ENCODE data around the gene PEX1. TPM values are rescaled to one million over a fixed set of nuclear protein-coding genes. Genes with fewer than 3 reads are reported as not detected.
A peak's percentile ranks its signal among the peaks of the same experiment; 100 is the strongest.
"Not testable (repeated sequence)": the region's sequence is repeated elsewhere in the genome, so short reads cannot be mapped to it uniquely, and the experiment has no call there.

Gene PEX1
- total RNA-seq, 1 experiment from 2014 or later, result 8.7 TPM

- peak; percentile 50 for DNase-seq (ENCODE audit: low read depth)
Observed at GRCh38 chr7:92461027-92462003, 67.0 kb downstream of the PEX1 start.

GRCh38 chr7:92460510-92460909 lies 67.8 kb downstream of the PEX1 start:
- DNase-seq (ENCODE audit: low read depth), result no peak

GRCh38 chr7:92460109-92460508 lies 68.2 kb downstream of the PEX1 start:
- no peak for DNase-seq (ENCODE audit: low read depth)

- DNase-seq (ENCODE audit: low read depth), result no peak
Observed at GRCh38 chr7:92456236-92456635, 72.1 kb downstream of the PEX1 start.

DNA sequence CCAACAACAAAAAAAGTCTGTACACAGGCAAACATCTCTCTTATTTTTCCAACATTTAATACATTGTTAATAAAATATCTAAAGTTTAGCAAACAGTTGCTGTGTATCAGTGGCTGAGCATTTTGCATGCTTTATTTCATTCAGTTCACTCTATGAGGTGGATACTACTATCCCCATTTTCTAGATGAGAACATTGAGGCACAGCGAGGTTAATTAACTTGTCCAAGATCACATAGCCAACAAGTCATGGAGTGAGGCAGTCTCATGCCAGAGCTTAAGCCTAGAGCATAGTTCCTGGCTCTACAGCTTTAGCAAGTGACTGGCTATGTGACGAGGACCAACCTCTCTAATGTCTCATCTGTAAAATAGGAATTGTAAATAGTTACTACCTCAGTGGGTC lies 76.7 kb downstream of the PEX1 start:
- no peak for DNase-seq (ENCODE audit: low read depth)

DNA sequence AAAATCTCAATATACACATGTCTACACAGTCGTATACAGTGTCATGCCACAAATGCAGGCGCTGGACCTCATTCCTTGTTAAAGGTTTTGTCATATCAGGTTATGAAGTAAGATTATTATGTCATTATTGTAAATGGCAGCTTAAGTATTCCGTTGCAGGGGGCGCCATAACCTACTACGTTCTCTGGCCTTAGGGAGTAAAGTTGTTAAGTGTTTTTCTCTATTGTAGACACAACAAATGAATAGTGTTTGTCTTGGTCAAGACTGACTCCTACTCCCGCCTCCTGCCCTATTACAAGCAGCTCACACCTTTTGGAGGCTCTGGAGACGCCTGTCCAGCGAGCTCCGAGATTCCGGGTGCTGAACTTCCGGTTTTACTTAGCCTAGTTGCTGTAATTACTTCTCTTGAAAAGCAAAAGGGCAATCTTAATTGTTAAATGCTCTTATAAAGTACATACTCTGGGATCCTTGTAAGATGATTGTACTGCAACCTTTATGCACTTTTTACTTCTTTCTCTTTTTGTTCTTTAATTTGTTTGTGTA lies 80.0 kb downstream of the PEX1 start:
- DNase-seq (ENCODE audit: low read depth), result peak; percentile 23

DNA sequence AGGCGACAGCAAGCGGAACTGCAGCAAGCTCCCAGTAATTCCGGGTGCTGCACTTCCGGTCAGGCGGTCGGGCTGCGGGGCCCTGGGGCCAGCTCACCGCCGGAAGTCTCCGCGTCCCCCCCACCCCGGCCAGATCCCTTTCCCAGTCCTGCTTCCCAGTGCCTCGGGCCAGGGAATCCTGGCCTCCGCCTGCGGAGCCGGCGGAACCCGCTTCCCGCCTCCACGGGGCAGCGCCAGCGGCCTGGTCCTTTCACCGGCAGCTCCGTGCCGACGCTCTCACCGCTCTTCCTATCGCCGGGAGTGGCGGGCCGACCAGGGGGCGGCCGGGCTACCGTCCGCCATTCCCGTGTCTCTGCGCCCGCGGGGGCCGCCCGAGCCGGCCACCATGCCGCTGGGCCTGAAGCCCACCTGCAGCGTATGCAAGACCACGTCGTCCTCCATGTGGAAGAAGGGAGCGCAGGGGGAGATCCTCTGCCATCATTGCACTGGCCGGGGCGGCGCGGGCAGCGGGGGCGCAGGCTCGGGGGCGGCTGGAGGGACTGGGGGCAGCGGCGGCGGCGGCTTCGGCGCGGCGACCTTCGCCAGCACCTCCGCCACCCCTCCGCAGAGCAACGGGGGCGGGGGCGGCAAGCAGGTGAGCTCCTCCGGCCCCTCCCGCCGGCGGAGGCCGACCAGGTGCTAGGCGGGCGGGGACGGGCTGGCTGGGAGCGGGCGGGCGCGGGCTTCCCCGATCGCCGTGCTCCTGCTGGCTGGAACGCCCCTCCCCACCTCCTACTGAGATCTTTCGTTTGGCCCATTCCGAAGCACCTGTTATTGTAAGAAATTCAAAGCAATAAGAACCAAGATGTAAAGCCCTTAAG lies 80.7 kb downstream of the PEX1 start, which contains the start of gene GATAD1:
Gene GATAD1 (plus strand): TSS at position 138 of the 860 bp plus-strand sequence. CDS start 248 bp downstream, at position 386.
- DNase-seq (ENCODE audit: low read depth), result peak; percentile 91

DNA sequence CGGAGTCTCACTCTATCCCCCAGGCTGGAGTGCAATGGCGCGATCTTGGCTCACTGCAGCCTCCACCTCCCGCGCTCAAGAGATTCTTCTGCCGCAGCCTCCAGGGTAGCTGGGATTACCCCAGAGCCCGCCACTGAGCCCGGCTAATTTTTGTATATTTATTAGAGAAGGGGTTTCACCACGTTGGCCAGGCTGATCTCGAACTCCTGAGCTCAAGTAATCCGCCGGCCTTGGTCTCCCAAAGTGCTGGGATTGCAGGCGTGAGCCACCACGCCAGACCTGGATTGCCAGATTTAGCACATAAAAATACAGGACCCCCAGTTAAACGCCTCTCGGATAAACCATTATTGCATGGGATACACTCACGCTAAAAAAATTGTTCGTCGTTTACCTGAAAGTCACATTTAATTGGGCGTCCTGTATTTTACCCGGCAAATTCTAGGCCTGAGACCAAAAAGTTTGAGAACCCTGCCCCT lies 81.4 kb downstream of the PEX1 start:
- DNase-seq (ENCODE audit: low read depth), result no peak

DNA sequence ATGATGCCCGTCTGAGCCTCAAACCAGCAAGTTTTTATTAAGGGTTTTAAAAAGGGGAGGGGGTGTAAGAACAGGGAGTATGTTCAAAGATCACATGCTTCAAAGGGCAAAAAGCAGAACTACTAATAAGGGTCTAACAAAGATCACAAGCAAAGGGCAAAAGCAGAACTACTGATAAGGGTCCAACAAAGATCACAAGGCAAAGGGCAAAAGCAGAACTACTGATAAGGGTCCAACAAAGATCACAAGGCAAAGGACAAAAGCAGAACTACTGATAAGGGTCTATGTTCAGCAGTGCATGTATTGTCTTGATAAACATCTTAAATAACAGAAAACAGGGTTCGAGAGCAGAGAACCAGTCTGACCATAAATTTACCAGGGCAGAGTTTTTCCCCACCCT lies 85.6 kb downstream of the PEX1 start:
- not testable (repeated sequence) for DNase-seq (ENCODE audit: low read depth)

DNA sequence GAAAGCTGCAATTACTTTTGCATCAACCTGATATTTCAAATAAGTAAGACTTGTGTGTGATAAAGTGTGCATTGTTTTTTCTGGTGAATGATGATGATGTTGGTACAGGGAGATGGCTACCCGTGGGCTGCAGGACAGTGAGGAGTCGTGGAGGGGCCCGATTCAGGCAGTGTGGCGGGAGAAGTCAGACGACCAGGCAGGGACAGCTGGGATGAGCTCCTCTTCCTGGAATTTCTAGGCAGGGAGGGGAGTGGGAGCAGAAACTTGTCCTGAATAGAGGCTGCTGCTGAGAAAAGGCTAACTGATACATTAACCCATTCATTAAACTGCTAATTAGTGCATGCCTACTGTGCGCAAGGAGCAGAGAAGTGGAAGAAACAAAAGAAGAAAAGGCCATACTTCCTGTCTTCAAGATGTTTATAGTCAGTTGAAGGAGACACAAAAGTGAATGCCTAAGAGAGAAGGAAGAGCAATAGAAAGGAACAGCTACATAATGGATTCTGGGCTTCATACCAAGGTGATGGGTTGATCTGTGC lies 90.3 kb downstream of the PEX1 start:
- DNase-seq (ENCODE audit: low read depth), result no peak

Other genes starting within 250 kb of the PEX1 start
- gene GATAD1, start 81.0 kb downstream of the PEX1 start, total RNA-seq (2014; rRNA removed; shearing (Covaris generic)), result 17.6 and 19.9 TPM in 2 replicates
- not detected in 2 replicates for gene ERVW-1, start 50.6 kb downstream of the PEX1 start, total RNA-seq (2014; rRNA removed; shearing (Covaris generic))
- gene RBM48, start 275 bp upstream of the PEX1 start, total RNA-seq (2014; rRNA removed; shearing (Covaris generic)), result 5.4 and 7.5 TPM in 2 replicates
- gene FAM133B, start 61.9 kb upstream of the PEX1 start, total RNA-seq (2014; rRNA removed; shearing (Covaris generic)), result 27.8 and 32.7 TPM in 2 replicates

All from Daoy (cell line).